H9 (cell line): Measurements from ENCODE around the gene ZNF626. TPM values are rescaled to one million over a fixed set of nuclear protein-coding genes. Genes with fewer than 3 reads are reported as not detected.

Source experiments
- DNase-seq: peaks from one replicate; pipeline ENCODE4 v3.0.0-alpha.2; 2017
- H2AFZ ChIP-seq: one replicate; pipeline ENCODE4 v1.6.1; 2013; ENCODE audit warnings: mild to moderate bottlenecking, low read length, control low read depth, moderate library complexity
- H2AK5ac ChIP-seq: 2 replicates; pipeline ENCODE4 v1.6.1; 2013; ENCODE audit warnings: low read length, control low read depth, mixed read lengths; ENCODE audit not compliant: insufficient read length
- H2BK120ac ChIP-seq: one replicate; pipeline ENCODE4 v1.6.1; 2013; ENCODE audit warnings: low read depth, mild to moderate bottlenecking, low read length, control low read depth, inconsistent platforms; ENCODE audit not compliant: poor library complexity, severe bottlenecking
- H2BK12ac ChIP-seq: 2 replicates; pipeline ENCODE4 v1.6.1; 2013; ENCODE audit warnings: low read length, control low read depth, mixed read lengths, low read depth; ENCODE audit not compliant: insufficient read length
- H2BK15ac ChIP-seq: 2 replicates; pipeline ENCODE4 v1.6.1; 2013; ENCODE audit warnings: low read depth, low read length, control low read depth
- H2BK20ac ChIP-seq: one replicate; pipeline ENCODE4 v1.6.1; 2013; ENCODE audit warnings: low read depth, mild to moderate bottlenecking, low read length, control low read depth, inconsistent platforms; ENCODE audit not compliant: poor library complexity, severe bottlenecking
- H2BK5ac ChIP-seq: 2 replicates; pipeline ENCODE4 v1.6.1; 2013; ENCODE audit warnings: low read length, control low read depth, mixed read lengths; ENCODE audit not compliant: insufficient read length
- H3K14ac ChIP-seq: 2 replicates; pipeline ENCODE4 v1.6.1; 2013; ENCODE audit warnings: low read length, control low read depth; ENCODE audit not compliant: insufficient read depth
- H3K18ac ChIP-seq: 2 replicates; pipeline ENCODE4 v1.6.1; 2013; ENCODE audit warnings: low read depth, mild to moderate bottlenecking, mixed read lengths, low read length, control low read depth; ENCODE audit not compliant: insufficient read length
- H3K23ac ChIP-seq: 2 replicates; pipeline ENCODE4 v1.6.1; 2013; ENCODE audit warnings: low read length, control low read depth, mixed read lengths, low read depth; ENCODE audit not compliant: insufficient read length
- H3K23me2 ChIP-seq: 2 replicates; pipeline ENCODE4 v1.6.1; 2013; ENCODE audit warnings: low read depth, mild to moderate bottlenecking, mixed read lengths, low read length, control low read depth; ENCODE audit not compliant: insufficient read length, poor library complexity, severe bottlenecking
- H3K27ac ChIP-seq: 2 replicates; pipeline ENCODE4 v1.5.1; 2013; ENCODE audit warnings: low read length, control low read depth, mixed read lengths, low read depth; ENCODE audit not compliant: insufficient read length
- H3K27me3 ChIP-seq: 2 replicates; pipeline ENCODE4 v1.6.1; 2013; ENCODE audit warnings: low read length, control low read depth, inconsistent platforms; ENCODE audit not compliant: insufficient read depth
- H3K4ac ChIP-seq: 2 replicates; pipeline ENCODE4 v1.6.1; 2013; ENCODE audit warnings: low read depth, mild to moderate bottlenecking, control low read depth, inconsistent platforms, low read length, moderate library complexity
- H3K4me1 ChIP-seq: 2 replicates; pipeline ENCODE4 v1.6.1; 2013; ENCODE audit warnings: low read length, control low read depth, inconsistent platforms; ENCODE audit not compliant: insufficient read depth
- H3K4me2 ChIP-seq: 2 replicates; pipeline ENCODE4 v1.6.1; 2013; ENCODE audit warnings: low read length, control low read depth, mixed read lengths; ENCODE audit not compliant: insufficient read length, insufficient read depth
- H3K56ac ChIP-seq: 2 replicates; pipeline ENCODE4 v1.6.1; 2013; ENCODE audit warnings: low read depth, mild to moderate bottlenecking, mixed read lengths, low read length, control low read depth; ENCODE audit not compliant: insufficient read length
- H3K79me1 ChIP-seq: 2 replicates; pipeline ENCODE4 v1.6.1; 2013; ENCODE audit warnings: low read depth, mild to moderate bottlenecking, moderate library complexity, low read length, control low read depth, inconsistent platforms; ENCODE audit not compliant: insufficient read depth, poor library complexity, severe bottlenecking
- H3K79me2 ChIP-seq: 2 replicates; pipeline ENCODE4 v1.6.1; 2013; ENCODE audit warnings: low read length, control low read depth, inconsistent platforms; ENCODE audit not compliant: insufficient read depth
- H3K9ac ChIP-seq: 2 replicates; pipeline ENCODE4 v1.6.1; 2013; ENCODE audit warnings: low read length, control low read depth, mixed read lengths; ENCODE audit not compliant: insufficient read length; ENCODE audit errors: extremely low read depth
- H3K9me3 ChIP-seq: one replicate; pipeline ENCODE4 v1.6.1; 2013; ENCODE audit warnings: low read depth, low read length, inconsistent platforms; ENCODE audit not compliant: control insufficient read depth
- H3T11ph ChIP-seq: one replicate; pipeline ENCODE4 v1.6.1; 2013; ENCODE audit warnings: mild to moderate bottlenecking, low read length, control low read depth, inconsistent platforms
- H4K20me1 ChIP-seq: one replicate; pipeline ENCODE4 v1.6.1; 2013; ENCODE audit not compliant: control insufficient read depth, insufficient read length, insufficient read depth
- H4K5ac ChIP-seq: 2 replicates; pipeline ENCODE4 v1.6.1; 2013; ENCODE audit warnings: low read depth, mild to moderate bottlenecking, mixed read lengths, low read length, control low read depth; ENCODE audit not compliant: insufficient read length
- H4K8ac ChIP-seq: replicated peaks from 2 replicates; pipeline ENCODE4 v1.6.1; 2013; ENCODE audit warnings: low read length, control low read depth, mixed read lengths, low read depth; ENCODE audit not compliant: insufficient read length
- H4K91ac ChIP-seq: 2 replicates; pipeline ENCODE4 v1.6.1; 2013; ENCODE audit warnings: low read depth, mild to moderate bottlenecking, moderate library complexity, mixed read lengths, low read length, control low read depth; ENCODE audit not compliant: insufficient read length
- H3K27ac Mint-ChIP-seq, 3 experiments: 2 replicates in 2 of 3; 3 replicates in 1 of 3; pipeline ENCODE4 v1.8.0; 2020 to 2021; ENCODE audit warnings: mixed read lengths in 3 of 3, mild to moderate bottlenecking in 1 of 3, moderate library complexity in 1 of 3
- H3K27me3 Mint-ChIP-seq: 2 replicates; pipeline ENCODE4 v1.8.0; 2021; ENCODE audit warnings: low read depth, mild to moderate bottlenecking, moderate library complexity, mixed read lengths
- H3K36me3 Mint-ChIP-seq, 3 experiments: 2 replicates in 2 of 3; 3 replicates in 1 of 3; pipeline ENCODE4 v1.8.0; 2020 to 2021; ENCODE audit warnings: low read depth in 3 of 3, mixed read lengths in 3 of 3; ENCODE audit not compliant: insufficient read depth in 1 of 3
- H3K4me1 Mint-ChIP-seq, 2 experiments: 2 replicates each; pipeline ENCODE4 v1.8.0; 2020; ENCODE audit warnings: mixed read lengths in 2 of 2
- H3K4me3 Mint-ChIP-seq, 2 experiments: 2 replicates in 1 of 2; 3 replicates in 1 of 2; pipeline ENCODE4 v1.8.0; 2020 to 2021; ENCODE audit warnings: mild to moderate bottlenecking in 2 of 2, mixed read lengths in 2 of 2, moderate library complexity in 1 of 2
- H3K9me3 Mint-ChIP-seq, 2 experiments: 2 replicates in 1 of 2; 3 replicates in 1 of 2; pipeline ENCODE4 v1.8.0; 2020; ENCODE audit warnings: mild to moderate bottlenecking in 2 of 2, mixed read lengths in 2 of 2, moderate library complexity in 1 of 2
- WGBS: extraction: QIAGEN DNeasy Blood & Tissue Kit; methylation state at CpG from one replicate; pipeline ENCODE4 v1.1.7; 2013; ENCODE audit warnings: missing lambda C conversion rate, low lambda C conversion rate, mixed read lengths; ENCODE audit not compliant: insufficient read length; ENCODE audit errors: extremely low coverage; 5-methylcytosine and 5-hydroxymethylcytosine counted together
- total RNA-seq: library from RNA; stranded (reverse); gene quantifications from 2 replicates; pipeline ENCODE4 v1.2.1, GENCODE V29; 2021
- TF ChIP-seq, protein P1 (sequence below): fragments of 200-600 bp; sonication (generic); conservative IDR thresholded peaks from 3 replicates; pipeline ENCODE4 v1.8.0; 2021; ENCODE audit warnings: antibody characterized with exemption, mild to moderate bottlenecking

The ZNF626 gene
- total RNA-seq, 1 experiment from 2014 or later: 18.3 TPM

DNA sequence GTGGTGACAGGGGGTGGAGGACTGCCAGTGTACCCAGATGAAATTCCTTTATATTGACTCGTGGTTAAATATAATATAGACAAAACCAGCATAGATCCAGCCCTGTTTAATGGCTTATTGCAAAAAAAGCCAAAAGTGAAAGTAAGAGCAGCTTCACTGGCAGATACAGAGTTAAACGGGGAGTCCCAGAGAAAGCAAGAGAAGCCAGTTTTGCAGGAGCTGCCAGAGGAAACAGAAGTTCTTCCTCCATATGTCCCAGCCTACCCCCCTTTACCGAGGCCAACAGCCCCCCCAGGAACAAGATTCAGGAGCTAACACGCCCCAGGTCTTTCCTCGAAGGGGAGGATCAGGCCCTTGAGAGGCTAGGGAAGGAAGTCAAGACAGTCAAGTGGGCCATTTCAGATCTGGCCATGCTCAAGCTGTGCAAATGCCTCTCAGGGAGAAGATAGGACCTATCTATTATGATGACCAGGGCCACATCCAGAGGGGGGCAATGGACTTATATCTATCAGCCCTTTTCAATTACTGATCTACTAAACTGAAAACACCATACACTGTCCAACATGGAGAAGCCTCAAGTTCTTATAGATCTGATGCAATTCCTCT is 48.6 kb downstream of the ZNF626 start:
- Histone ChIP-seq H3K18ac (no peak overlapping the region), H2AFZ (no peak overlapping the region), H2BK5ac (no peak overlapping the region), H2BK120ac (no peak overlapping the region), H3K9ac (no peak overlapping the region), H4K8ac (no peak overlapping the region), H2BK12ac (no peak overlapping the region), H2BK20ac (no peak overlapping the region), H2AK5ac (no peak overlapping the region), H4K91ac (no peak overlapping the region), H3K4me2 (no peak overlapping the region), H3K79me2 (no peaks in the 10 kb centered on the region), H3K23ac (no peak overlapping the region), H3K27me3 (no peaks in the 10 kb centered on the region), H3T11ph (no peak overlapping the region), H3K27ac (no peak overlapping the region), H3K79me1 (no peaks in the 10 kb centered on the region), H3K14ac (no peak overlapping the region), H3K9me3 (no peaks in the 10 kb centered on the region), H3K23me2 (no peaks in the 10 kb centered on the region), H3K4me1 (no peaks in the 10 kb centered on the region), H3K56ac (no peak overlapping the region), H4K20me1 (no peaks in the 10 kb centered on the region), H3K4ac (no peak overlapping the region), H4K5ac (no peak overlapping the region), H2BK15ac (no peak overlapping the region)
- DNase-seq: no peak
- peaks cover 0 to 4% (median 4%) of the 10 kb centered on the region in 3 experiments; a peak in 2 of 7 replicates for H3K36me3 Mint-ChIP-seq
- no peaks in the 10 kb centered on the region for H3K27me3 Mint-ChIP-seq
- no peaks in the 10 kb centered on the region; a peak in 1 of 4 replicates for H3K4me1 Mint-ChIP-seq
- TF ChIP-seq, protein P1, sequence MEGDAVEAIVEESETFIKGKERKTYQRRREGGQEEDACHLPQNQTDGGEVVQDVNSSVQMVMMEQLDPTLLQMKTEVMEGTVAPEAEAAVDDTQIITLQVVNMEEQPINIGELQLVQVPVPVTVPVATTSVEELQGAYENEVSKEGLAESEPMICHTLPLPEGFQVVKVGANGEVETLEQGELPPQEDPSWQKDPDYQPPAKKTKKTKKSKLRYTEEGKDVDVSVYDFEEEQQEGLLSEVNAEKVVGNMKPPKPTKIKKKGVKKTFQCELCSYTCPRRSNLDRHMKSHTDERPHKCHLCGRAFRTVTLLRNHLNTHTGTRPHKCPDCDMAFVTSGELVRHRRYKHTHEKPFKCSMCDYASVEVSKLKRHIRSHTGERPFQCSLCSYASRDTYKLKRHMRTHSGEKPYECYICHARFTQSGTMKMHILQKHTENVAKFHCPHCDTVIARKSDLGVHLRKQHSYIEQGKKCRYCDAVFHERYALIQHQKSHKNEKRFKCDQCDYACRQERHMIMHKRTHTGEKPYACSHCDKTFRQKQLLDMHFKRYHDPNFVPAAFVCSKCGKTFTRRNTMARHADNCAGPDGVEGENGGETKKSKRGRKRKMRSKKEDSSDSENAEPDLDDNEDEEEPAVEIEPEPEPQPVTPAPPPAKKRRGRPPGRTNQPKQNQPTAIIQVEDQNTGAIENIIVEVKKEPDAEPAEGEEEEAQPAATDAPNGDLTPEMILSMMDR: no peak
- no peak overlapping the region for H3K4me3 Mint-ChIP-seq
- H3K9me3 Mint-ChIP-seq: peaks cover 51 to 59% of the 10 kb centered on the region in 2 experiments
- no CpG with 5 or more reads among the region's 5 CpGs for WGBS
- no peak overlapping the region for H3K27ac Mint-ChIP-seq
